Kidney (tissue), 14 donors: Measurements from ENCODE around the gene CADM4. TPM values are rescaled to one million over a fixed set of nuclear protein-coding genes. Genes with fewer than 3 reads are reported as not detected.

Source experiments
- DNase-seq, 5 donors: peaks; one replicate each; pipeline ENCODE4 v3.0.0-alpha.2; 2013 to 2020
- FAIRE-seq: peaks from 2 replicates; lab custom pipeline; 2012; peaks lifted over from hg19 to GRCh38; lab: Jason Lieb, UNC
- H3K27ac ChIP-seq, 2 donors: one replicate each; pipeline ENCODE4 v1.7.0; 2013; ENCODE audit warnings: low read depth in 2 of 2, low read length in 2 of 2, inconsistent platforms in 1 of 2
- H3K27me3 ChIP-seq: one replicate; pipeline ENCODE4 v1.7.1; 2013; ENCODE audit warnings: low read length, inconsistent platforms; ENCODE audit not compliant: control insufficient read depth, insufficient read depth
- H3K36me3 ChIP-seq, 3 donors: one replicate each; pipeline versions ENCODE4 v1.7.0 to v1.7.1; 2013; ENCODE audit warnings: low read length in 3 of 3, control low read depth in 1 of 3, inconsistent platforms in 1 of 3; ENCODE audit not compliant: insufficient read depth in 3 of 3, control insufficient read depth in 2 of 3
- H3K4me1 ChIP-seq, 3 donors: one replicate each; pipeline versions ENCODE4 v1.7.0 to v1.7.1; 2013; ENCODE audit warnings: low read length in 3 of 3, inconsistent platforms in 1 of 3, low read depth in 1 of 3; ENCODE audit not compliant: control insufficient read depth in 2 of 3, insufficient read depth in 2 of 3
- H3K4me3 ChIP-seq, 3 donors: one replicate each; pipeline versions ENCODE4 v1.7.0 to v1.8.1; 2013; ENCODE audit warnings: low read length in 3 of 3, control low read depth in 1 of 3, inconsistent platforms in 1 of 3
- H3K9ac ChIP-seq, 3 donors: one replicate each; pipeline versions ENCODE4 v1.7.0 to v1.7.1; 2013; ENCODE audit warnings: low read length in 3 of 3, control low read depth in 1 of 3, inconsistent platforms in 1 of 3
- H3K9me3 ChIP-seq, 3 donors: one replicate each; pipeline versions ENCODE4 v1.7.0 to v1.7.1; 2013; ENCODE audit warnings: low read length in 3 of 3, control low read depth in 1 of 3, inconsistent platforms in 1 of 3; ENCODE audit not compliant: control insufficient read depth in 2 of 3, insufficient read depth in 1 of 3
- intact Hi-C: fragments of 100-400 bp; cut with DNase I; formaldehyde crosslinking; loops from one replicate; pipeline ENCODE4 v1.11.1; 2022
- polyA plus RNA-seq: library from polyadenylated mRNA; stranded (reverse); fragments of 350-450 nt; fragmentation: Illumina TruSeq; extraction: RNeasy Lipid Tissue Mini Kit (QIAGEN cat#74804); gene quantifications from one replicate; pipeline ENCODE4 v1.2.3, GENCODE V29; 2014; ENCODE audit warnings: low read depth, low replicate concordance; ENCODE audit not compliant: insufficient read depth
- total RNA-seq: library from RNA; stranded (reverse); fragmentation: NEBNext Ultra II Directional; extraction: Animal tissue kit (Norgen Biotek cat#: 25700); gene quantifications from one replicate; pipeline ENCODE4 v1.2.1, GENCODE V29; 2021
- TF ChIP-seq, protein P1 (sequence below): IDR thresholded peaks from 3 replicates; pipeline ENCODE4 v1.5.1; 2012; ENCODE audit warnings: mild to moderate bottlenecking, moderate library complexity, borderline replicate concordance; ENCODE audit not compliant: insufficient read depth; ENCODE audit errors: extremely low read depth
- donor health status: control.
- donor health status: control.
- donor health status: control.
- donor health status: control.
- donor health status: control.
- donor health status: DM: yes; HTN: yes; CAD: no.
- donor health status: Normal renal cell carcinoma (clear cell type).

The CADM4 gene
- total and polyA plus RNA-seq, 2 donors from 2014 or later, result 25.3 to 47.0 TPM

DNA sequence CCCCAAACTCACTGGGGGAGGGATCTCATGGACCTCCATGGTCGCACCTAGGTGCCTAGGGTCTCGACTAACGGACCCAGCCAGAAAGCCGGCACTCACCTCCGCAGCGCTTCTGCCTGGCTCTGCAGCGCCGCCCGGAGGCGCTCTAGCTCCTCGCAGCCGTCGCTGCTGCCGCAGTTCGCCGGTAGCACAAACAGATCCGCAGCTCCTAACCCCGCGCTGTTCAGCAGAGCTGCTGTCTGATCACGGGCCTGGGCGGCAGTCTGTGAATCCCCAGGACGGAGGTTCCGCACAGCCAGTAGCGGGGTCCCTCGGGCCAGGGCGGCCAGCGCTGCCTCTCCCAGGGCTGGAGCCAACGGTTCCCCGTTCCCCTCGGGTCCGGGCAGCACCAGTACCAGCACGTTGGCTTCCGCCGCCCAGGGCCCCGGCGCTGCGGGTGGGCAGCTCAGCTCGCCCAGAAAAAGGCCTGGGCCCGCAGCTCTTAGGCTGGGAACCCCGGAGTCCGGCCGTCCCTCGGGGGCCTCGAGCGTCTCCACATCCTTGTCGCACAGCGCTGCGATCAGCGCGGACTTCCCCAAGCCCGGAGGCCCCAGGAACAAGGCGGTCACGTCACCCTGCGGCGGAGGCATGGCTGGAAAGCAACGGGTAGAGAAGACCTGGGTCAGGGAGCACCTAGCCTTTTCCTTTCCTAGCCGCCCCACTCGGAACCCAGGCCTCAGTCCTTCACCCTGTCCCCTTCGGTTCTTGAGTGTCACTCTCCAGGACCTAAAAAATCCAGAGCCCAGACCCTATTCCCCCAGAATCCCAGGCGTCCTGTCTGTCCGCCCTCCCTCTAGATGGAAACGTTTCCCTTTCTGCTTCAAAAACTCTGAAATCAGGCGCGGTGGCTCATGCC, 44.7 kb downstream of the CADM4 start:
- Histone ChIP-seq H3K36me3 (peaks cover 0 to 13% (median 7%) of the 10 kb centered on the region in 3 donors), H3K9ac (peak overlapping the region; percentile 78 to 92 (median 79)), H3K4me3 (peak overlapping the region; percentile 86 to 91 (median 90))

DNA sequence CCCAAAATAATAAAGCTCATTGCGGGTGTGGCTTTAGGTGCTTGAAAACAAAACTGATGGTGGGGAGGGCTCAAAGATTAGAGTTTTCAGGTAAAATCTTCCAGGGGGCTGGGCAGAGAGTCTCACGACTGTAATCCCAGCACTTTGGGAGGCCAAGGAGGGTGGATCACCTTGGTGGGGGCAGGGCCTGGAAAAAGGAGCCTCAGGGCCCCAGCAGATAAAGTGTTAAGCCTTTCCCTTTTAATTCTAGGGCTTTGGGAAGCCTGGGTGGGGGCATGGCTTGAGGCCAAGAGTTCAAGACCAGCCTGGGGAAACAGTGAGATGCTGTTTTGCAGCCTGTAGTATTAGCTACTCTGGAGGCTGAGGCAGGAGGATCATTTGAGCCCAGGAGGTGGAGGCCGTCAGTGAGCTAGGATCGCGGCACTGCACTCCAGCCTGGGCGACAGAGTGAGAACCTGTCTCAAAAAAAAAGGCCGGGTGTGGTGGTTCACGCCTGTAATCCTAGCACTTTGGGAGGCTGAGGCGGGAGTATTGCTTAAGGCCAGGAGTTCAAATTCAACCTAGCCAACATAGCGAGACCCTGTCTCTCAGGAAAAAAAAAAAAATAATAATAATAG, 45.5 kb downstream of the CADM4 start:
- peak overlapping the region in 1 of 3 donors; percentile 92 for H3K9ac ChIP-seq
- TF ChIP-seq, protein P1, sequence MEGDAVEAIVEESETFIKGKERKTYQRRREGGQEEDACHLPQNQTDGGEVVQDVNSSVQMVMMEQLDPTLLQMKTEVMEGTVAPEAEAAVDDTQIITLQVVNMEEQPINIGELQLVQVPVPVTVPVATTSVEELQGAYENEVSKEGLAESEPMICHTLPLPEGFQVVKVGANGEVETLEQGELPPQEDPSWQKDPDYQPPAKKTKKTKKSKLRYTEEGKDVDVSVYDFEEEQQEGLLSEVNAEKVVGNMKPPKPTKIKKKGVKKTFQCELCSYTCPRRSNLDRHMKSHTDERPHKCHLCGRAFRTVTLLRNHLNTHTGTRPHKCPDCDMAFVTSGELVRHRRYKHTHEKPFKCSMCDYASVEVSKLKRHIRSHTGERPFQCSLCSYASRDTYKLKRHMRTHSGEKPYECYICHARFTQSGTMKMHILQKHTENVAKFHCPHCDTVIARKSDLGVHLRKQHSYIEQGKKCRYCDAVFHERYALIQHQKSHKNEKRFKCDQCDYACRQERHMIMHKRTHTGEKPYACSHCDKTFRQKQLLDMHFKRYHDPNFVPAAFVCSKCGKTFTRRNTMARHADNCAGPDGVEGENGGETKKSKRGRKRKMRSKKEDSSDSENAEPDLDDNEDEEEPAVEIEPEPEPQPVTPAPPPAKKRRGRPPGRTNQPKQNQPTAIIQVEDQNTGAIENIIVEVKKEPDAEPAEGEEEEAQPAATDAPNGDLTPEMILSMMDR, result no peak
- FAIRE-seq (no peak), DNase-seq (no peak)
- peak overlapping the region; percentile 25 to 91 (median 86) for H3K4me3 ChIP-seq
- H3K27me3 ChIP-seq, result no peaks in the 10 kb centered on the region
- intact Hi-C loops, result no loop called here
- no peak overlapping the region for H3K27ac ChIP-seq
- H3K9me3 ChIP-seq, result no peaks in the 10 kb centered on the region
- H3K36me3 ChIP-seq, result peaks cover 0 to 10% (median 7%) of the 10 kb centered on the region in 3 donors
- H3K4me1 ChIP-seq, result peaks cover 3 to 28% (median 23%) of the 10 kb centered on the region in 3 donors

More for the DNA sequence above, 44.7 kb downstream of the CADM4 start:
- H3K4me1 ChIP-seq, result peaks cover 3 to 28% (median 23%) of the 10 kb centered on the region in 3 donors
- no peaks in the 10 kb centered on the region for H3K9me3 ChIP-seq
- FAIRE-seq, result no peak
- intact Hi-C loops, result no loop called here
- DNase-seq, result peak; percentile 72 to 89 (median 84)
- TF ChIP-seq, protein P1, result peak; percentile 68
- no peaks in the 10 kb centered on the region for H3K27me3 ChIP-seq
- H3K27ac ChIP-seq, result peak overlapping the region; percentile 78 to 87

DNA sequence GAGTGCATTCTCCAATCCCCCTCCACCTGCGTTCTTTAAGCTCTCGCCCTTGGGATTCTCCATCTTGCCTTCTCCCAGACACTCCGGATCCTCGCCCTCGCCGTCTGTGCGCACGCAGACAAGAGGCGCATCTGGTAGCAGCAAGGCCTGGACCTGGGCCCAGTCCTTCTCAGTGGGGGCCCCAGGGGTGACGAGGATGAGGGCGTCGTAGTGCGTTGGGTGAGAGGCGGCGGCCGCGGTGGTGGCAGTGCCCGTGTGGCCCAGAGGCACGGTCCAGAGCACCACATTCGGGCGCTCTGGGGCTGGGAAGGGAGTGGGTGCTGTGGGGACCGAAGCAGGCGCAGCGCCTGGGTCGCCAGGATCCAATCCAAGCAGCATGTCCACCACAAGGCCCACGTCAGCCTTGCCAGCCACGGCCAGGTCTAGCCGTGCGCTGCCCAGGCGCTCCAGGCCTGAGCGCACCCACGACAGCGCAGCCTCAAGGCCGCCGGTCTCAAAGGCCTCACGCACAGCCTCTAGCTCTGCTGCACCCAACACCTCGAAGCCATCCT, 46.8 kb downstream of the CADM4 start:
- H3K36me3 ChIP-seq, result peaks cover 0 to 15% (median 12%) of the 10 kb centered on the region in 3 donors
- H3K4me1 ChIP-seq, result peaks cover 3 to 25% (median 16%) of the 10 kb centered on the region in 3 donors
- H3K4me3 ChIP-seq, result no peak overlapping the region
- no peak overlapping the region for H3K27ac ChIP-seq
- H3K27me3 ChIP-seq, result no peaks in the 10 kb centered on the region
- TF ChIP-seq, protein P1, result no peak
- DNase-seq (no peak), FAIRE-seq (no peak)
- intact Hi-C loops, result no loop called here
- no peaks in the 10 kb centered on the region for H3K9me3 ChIP-seq
- H3K9ac ChIP-seq, result no peak overlapping the region
